ENCODE measurements around the gene PRMT7.

DNA sequence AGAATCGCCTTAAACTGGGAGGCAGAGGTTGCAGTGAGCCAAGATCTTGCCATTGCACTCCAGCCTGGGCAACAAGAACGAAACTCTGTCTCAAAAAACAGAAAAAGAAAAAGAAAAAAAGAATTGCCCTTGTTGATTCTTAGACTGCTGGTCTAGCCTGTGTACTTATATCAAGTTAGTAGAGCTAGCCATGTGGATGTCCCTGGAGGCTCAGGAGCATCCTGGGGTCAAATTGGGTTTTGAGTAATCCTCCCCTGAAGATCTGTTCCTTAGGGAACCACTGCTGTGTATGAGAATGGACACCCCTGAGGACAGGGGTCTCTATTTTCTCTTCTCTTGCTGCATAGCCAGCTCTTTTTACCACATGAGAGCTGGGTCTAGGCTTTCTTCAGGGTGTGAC is 21.6 kb upstream of the PRMT7 start:
- TF ChIP-seq POLR2AphosphoS5 (IDR thresholded peaks at IDR 0.05; ENCODE audit: low read depth, low read length): no peak
- no peak for TF ChIP-seq POLR2A (IDR thresholded peaks at IDR 0.05; ENCODE audit: low read depth, low read length)
